Nephron (organoid): Measurements from ENCODE around the gene LIME1.

Experiments used
- H3K27ac Mint-ChIP-seq, 3 experiments: 2 replicates each; pipeline ENCODE4 v1.8.0; 2020; ENCODE audit warnings: mixed read lengths in 3 of 3, mild to moderate bottlenecking in 2 of 3, moderate library complexity in 1 of 3
- H3K27me3 Mint-ChIP-seq: 2 replicates; pipeline ENCODE4 v1.8.0; 2021; ENCODE audit warnings: low read depth, mild to moderate bottlenecking, moderate library complexity, mixed read lengths
- H3K36me3 Mint-ChIP-seq: 2 replicates; pipeline ENCODE4 v1.8.0; 2020; ENCODE audit warnings: low read depth, mixed read lengths
- H3K4me1 Mint-ChIP-seq: 2 replicates; pipeline ENCODE4 v1.8.0; 2020; ENCODE audit warnings: mixed read lengths
- H3K4me3 Mint-ChIP-seq, 3 experiments: 2 replicates each; pipeline ENCODE4 v1.8.0; 2020; ENCODE audit warnings: mild to moderate bottlenecking in 3 of 3, mixed read lengths in 3 of 3, moderate library complexity in 2 of 3
- H3K9me3 Mint-ChIP-seq: 2 replicates; pipeline ENCODE4 v1.8.0; 2020; ENCODE audit warnings: mixed read lengths
- TF ChIP-seq, protein P1 (sequence below), 3 experiments: fragments of 200-600 bp; sonication (generic); IDR thresholded peaks; one replicate each; pipeline ENCODE4 v1.5.0; 2021; ENCODE audit warnings: antibody characterized with exemption in 3 of 3; ENCODE audit not compliant: unreplicated experiment in 3 of 3

Gene LIME1

DNA sequence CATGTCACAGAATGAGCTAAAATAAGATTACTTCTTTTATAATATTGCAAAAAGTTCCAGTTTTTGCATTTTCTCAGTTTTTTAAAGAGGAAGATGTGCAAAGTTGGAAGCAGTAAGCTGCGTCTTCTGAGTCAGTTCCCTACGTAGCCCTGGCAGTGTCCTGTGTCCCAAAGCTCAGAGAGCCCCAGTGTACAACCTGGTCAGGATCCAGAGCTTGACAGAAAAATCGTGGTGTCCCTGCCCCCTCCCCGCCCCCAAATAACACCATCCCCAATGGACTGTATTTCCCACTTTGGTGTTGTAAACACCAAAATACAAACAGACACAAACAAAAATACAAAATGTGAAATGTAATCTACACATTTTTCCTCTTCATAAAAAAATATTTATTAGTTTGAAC, 7.7 kb downstream of the LIME1 start:
- H3K4me1 Mint-ChIP-seq: peaks cover 4% of the 10 kb centered on the region
- H3K27me3 Mint-ChIP-seq: no peaks in the 10 kb centered on the region
- H3K9me3 Mint-ChIP-seq: no peaks in the 10 kb centered on the region
- TF ChIP-seq, protein P1, sequence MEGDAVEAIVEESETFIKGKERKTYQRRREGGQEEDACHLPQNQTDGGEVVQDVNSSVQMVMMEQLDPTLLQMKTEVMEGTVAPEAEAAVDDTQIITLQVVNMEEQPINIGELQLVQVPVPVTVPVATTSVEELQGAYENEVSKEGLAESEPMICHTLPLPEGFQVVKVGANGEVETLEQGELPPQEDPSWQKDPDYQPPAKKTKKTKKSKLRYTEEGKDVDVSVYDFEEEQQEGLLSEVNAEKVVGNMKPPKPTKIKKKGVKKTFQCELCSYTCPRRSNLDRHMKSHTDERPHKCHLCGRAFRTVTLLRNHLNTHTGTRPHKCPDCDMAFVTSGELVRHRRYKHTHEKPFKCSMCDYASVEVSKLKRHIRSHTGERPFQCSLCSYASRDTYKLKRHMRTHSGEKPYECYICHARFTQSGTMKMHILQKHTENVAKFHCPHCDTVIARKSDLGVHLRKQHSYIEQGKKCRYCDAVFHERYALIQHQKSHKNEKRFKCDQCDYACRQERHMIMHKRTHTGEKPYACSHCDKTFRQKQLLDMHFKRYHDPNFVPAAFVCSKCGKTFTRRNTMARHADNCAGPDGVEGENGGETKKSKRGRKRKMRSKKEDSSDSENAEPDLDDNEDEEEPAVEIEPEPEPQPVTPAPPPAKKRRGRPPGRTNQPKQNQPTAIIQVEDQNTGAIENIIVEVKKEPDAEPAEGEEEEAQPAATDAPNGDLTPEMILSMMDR (IDR thresholded peaks at IDR 0.05; ENCODE audit: unreplicated experiment in 3 of 3): no peak
- peak overlapping the region in 1 of 3 experiments; percentile 51 for H3K27ac Mint-ChIP-seq
- H3K36me3 Mint-ChIP-seq: peaks cover 24% of the 10 kb centered on the region
- H3K4me3 Mint-ChIP-seq: no peak overlapping the region

DNA sequence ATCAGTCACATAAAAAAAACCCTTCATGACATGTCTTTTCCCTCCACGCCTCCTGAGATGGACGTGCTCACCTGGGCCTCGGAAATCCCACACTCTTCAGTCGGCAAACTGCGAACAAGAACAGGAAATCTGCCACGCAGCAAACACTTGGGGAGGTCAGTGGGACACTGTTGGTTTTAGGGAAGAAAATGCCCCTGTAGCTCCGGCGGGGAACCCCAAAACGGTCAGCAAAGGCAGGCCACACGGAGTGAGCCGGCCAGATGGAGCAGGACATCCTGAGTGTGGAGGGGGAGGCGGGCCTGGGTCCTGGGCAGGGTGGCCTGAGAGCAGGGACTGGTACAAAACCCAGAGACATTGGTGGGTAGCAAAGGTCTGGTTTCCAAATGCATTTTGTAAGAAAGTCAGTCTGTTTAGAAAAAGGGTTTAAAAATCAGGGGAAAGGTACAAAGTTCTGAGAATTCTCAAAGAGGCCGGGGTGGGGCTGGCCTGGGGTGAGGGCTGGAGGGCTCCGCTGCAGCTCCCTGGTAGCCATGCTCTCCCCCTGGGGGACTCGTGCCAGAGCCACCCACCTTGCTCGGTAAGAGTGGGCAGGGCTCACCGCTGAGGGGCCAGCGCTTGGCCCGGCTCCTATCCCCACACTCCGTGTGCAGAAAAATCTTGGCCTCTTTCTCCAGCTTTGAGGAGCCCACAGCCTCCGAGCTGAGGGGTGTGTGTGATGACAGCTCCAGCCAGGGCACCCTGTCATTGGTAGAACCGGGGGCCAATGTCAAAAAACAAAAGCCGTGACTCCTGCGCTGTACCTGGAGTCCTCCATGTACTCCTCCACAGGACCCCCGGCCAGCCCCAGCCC, 8.3 kb downstream of the LIME1 start:
- no peaks in the 10 kb centered on the region for H3K9me3 Mint-ChIP-seq
- no peak overlapping the region for H3K4me3 Mint-ChIP-seq
- H3K27ac Mint-ChIP-seq: peak overlapping the region in 2 of 3 experiments; percentile 51 to 56
- peaks cover 4% of the 10 kb centered on the region for H3K4me1 Mint-ChIP-seq
- no peaks in the 10 kb centered on the region for H3K27me3 Mint-ChIP-seq
- TF ChIP-seq, protein P1 (IDR thresholded peaks at IDR 0.05; ENCODE audit: unreplicated experiment in 3 of 3): no peak
- peaks cover 24% of the 10 kb centered on the region for H3K36me3 Mint-ChIP-seq

DNA sequence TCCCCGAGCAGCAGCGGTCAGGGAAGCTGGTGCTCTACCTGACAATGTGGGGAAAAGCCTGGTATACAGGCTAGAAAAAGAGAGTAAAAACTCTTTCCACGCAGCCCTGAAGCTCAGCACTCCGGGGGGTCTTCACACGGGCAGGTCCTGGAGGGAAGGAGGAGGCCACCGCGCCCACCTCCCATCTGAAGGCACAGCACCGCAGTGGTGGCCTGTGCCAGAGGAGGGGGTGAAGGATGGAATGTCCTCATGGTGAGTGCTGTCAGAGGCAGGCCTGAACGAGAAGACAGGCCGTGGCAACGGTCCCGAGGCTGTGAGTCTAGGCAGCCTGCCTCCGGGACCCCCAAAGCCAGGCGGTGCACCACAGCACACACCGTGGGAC, 9.0 kb downstream of the LIME1 start:
- Mint-ChIP-seq H3K4me3 (no peak overlapping the region), H3K27ac (peak overlapping the region; percentile 21 to 66 (median 56)), H3K27me3 (no peaks in the 10 kb centered on the region), H3K36me3 (peaks cover 24% of the 10 kb centered on the region), H3K4me1 (peaks cover 4% of the 10 kb centered on the region), H3K9me3 (no peaks in the 10 kb centered on the region)
- TF ChIP-seq, protein P1 (IDR thresholded peaks at IDR 0.05; ENCODE audit: unreplicated experiment in 3 of 3): no peak

DNA sequence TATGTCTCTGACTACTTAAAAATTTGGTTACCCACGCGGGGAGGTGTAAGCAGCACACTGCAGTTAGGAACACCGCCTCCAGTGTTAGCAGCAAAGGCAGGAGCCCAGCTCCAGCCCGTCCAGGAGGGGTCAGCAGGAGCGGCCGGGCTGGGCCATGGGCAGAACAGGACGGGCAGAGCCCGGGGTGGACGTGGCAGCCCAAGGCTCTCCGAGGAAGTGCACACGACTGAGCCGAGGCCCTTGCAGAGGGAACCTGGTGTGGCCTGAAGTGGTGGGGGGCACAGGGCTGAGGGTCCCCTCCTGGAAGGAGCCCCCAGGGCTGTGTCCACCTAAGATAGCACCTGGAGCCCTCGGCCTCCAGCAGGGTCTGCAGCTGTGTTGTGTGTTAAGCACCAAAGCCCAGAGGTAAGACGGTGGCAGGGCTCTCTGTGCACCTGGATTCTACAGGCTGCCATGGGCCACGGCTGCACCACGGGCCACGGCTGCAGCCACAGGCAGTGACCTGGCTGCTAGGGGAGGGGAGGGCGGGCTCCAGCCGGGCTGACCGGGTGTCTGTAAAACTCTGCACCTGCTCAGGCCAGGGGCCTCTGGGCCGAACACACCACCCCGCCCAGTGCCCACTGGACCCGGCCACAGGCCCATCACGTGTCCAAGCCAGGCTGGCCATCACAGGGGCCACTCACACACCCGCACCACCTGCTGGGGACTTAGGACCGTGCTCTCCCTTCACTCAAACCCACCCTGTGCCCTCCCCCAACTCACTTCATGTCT, 9.7 kb downstream of the LIME1 start:
- peak overlapping the region; percentile 21 to 66 (median 56) for H3K27ac Mint-ChIP-seq
- no peak overlapping the region for H3K4me3 Mint-ChIP-seq
- H3K9me3 Mint-ChIP-seq: no peaks in the 10 kb centered on the region
- TF ChIP-seq, protein P1 (IDR thresholded peaks at IDR 0.05; ENCODE audit: unreplicated experiment in 3 of 3): no peak
- no peaks in the 10 kb centered on the region for H3K27me3 Mint-ChIP-seq
- peaks cover 4% of the 10 kb centered on the region for H3K4me1 Mint-ChIP-seq
- peaks cover 24% of the 10 kb centered on the region for H3K36me3 Mint-ChIP-seq

DNA sequence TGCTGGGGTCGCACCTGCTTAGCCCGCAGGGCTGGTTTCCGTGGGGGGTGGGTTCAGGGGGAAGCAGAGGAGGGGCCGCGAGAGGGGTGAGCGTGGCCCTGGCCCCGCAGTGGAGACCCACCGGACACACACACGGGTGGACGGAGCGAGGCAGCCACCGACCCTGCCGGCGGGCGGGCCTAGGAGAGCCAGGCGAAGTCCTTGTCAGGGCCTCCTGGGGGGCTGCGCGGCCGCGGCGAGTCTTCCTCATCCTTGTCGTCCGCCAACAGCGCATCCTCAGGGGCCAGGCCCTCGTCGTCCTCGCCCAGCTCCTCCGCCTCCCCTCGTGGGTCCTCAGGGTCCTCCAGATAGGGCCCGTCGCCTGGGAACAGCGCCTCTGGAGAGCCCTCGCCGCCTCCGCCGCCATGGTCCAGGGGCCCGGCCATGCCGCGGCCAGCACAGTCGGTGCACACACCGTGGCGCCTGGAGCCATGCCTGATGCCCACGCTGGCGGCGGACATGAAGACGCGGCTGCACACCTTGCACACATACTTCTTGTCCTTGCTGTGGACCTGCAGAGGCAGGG, 10.4 kb downstream of the LIME1 start:
- Mint-ChIP-seq H3K4me1 (peaks cover 4% of the 10 kb centered on the region), H3K36me3 (peaks cover 24% of the 10 kb centered on the region), H3K4me3 (no peak overlapping the region), H3K27ac (no peak overlapping the region), H3K27me3 (no peaks in the 10 kb centered on the region), H3K9me3 (no peaks in the 10 kb centered on the region)
- TF ChIP-seq, protein P1 (IDR thresholded peaks at IDR 0.05; ENCODE audit: unreplicated experiment in 3 of 3): no peak
